Rectal smooth muscle tissue (tissue), 1 donor: ENCODE results near the gene MTHFSD.

Source experiments
- H3K27ac ChIP-seq: one replicate; pipeline ENCODE4 v1.7.0; 2013; ENCODE audit warnings: low read depth, low read length, inconsistent platforms
- H3K27me3 ChIP-seq: one replicate; pipeline ENCODE4 v1.7.0; 2013; ENCODE audit warnings: low read length; ENCODE audit not compliant: control insufficient read depth, insufficient read depth
- H3K36me3 ChIP-seq: one replicate; pipeline ENCODE4 v1.7.0; 2013; ENCODE audit warnings: low read length; ENCODE audit not compliant: control insufficient read depth, insufficient read depth
- H3K4me1 ChIP-seq: one replicate; pipeline ENCODE4 v1.7.0; 2013; ENCODE audit warnings: low read length; ENCODE audit not compliant: control insufficient read depth, insufficient read depth
- H3K4me3 ChIP-seq: one replicate; pipeline ENCODE4 v1.7.0; 2013; ENCODE audit warnings: low read length
- H3K9ac ChIP-seq: one replicate; pipeline ENCODE4 v1.7.0; 2013; ENCODE audit warnings: low read length

The MTHFSD gene

DNA sequence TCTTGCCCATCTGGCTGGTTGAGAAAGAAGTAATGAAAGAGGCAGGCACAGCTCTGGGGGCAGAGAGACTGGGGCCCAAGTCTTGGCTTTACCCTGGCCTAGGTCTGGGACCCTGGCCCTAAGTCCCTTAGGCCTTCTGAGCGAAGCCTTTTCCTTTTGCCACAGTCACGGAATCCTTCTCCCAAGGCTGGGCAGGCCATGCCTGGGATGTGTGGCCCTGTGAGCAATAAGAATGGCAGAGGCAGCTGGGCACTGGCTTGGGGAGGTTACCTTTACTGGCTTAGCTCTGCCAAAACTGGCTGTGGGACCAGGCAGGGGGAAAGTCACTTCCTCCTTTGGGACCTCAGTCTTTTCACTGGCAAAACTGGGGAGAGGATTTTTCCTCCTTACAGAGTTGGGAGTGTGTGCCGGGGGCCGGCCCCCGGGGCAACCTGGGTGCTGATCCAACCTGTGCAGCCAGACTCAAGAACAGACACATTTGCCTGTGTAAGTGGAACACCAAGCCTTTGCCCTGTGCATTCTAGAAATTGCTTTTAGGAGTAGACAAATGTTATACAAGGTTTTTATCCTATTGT lies 31.8 kb downstream of the MTHFSD start:
- Histone ChIP-seq H3K4me1 (peaks cover 6% of the 10 kb centered on the region), H3K27me3 (peaks cover 4% of the 10 kb centered on the region), H3K4me3 (no peak overlapping the region), H3K27ac (no peak overlapping the region), H3K36me3 (no peaks in the 10 kb centered on the region), H3K9ac (no peak overlapping the region)

DNA sequence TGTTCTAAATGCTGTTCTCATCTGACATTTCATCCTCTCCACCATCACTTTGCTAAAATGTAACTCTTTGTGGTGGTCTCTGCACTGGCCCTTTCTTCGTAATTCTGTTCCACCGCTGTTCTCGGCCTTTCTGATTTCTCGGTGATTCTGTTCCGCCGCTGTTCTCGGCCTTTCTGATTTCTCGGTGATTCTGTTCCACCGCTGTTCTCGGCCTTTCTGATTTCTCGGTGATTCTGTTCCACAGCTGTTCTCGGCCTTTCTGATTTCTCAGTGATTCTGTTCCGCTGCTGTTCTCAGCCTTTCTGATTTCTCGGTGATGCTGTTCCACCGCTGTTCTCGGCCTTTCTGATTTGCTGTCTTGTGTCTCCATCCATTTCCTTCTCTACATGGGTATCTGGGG lies 32.4 kb downstream of the MTHFSD start:
- Histone ChIP-seq H3K4me3 (no peak overlapping the region), H3K4me1 (peaks cover 11% of the 10 kb centered on the region)

DNA sequence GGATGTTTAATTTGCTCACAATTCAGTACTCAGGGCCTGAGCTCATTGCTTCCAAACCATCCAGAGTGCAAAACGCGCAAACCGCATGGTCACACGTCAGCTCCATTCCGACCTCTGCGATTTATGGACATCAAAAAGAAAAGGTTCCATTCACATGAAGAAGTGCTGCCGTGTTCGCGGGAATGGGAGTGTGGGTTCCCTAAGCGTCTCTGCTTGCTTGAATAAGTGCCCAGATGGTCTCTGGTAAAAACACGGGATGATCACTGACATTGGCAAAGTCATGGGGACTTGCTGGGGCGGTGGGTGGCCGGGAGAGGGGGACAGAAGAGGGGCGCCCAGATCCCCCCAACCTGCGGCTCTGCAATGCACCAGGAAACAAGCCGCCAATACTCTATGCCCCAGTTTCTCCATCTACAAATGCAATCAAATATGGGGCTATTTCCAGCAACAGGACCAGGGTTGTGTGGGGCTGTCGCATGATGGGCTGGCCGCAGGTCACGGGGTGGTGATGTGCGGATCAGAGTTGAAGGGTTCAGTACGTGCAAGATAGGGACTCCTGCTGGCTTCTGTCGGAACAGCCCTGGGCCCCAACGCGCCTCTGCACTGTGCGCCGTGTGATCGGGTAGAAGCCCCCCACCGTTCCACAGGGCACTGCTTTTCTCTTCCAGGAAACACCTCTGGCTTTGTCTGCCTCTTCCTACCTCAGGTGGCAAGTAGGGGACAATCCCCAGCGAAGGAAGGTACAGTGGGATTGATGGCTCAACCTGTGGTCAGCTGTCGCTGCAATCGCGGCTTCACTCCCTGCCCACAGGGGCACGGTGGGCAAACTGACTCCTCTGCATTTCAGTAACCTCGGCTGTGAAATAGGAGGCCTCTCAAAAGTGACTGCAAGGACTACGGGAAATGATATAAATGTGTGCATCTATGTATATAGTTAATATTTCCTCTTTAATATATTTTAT lies 33.5 kb downstream of the MTHFSD start:
- H3K27me3 ChIP-seq: peaks cover 4% of the 10 kb centered on the region
- H3K4me1 ChIP-seq: peaks cover 14% of the 10 kb centered on the region
- no peak overlapping the region for H3K27ac ChIP-seq

More for the DNA sequence above, 32.4 kb downstream of the MTHFSD start:
- H3K27me3 ChIP-seq: peaks cover 4% of the 10 kb centered on the region
- H3K27ac ChIP-seq: no peak overlapping the region
- no peak overlapping the region for H3K9ac ChIP-seq
- no peaks in the 10 kb centered on the region for H3K36me3 ChIP-seq

DNA sequence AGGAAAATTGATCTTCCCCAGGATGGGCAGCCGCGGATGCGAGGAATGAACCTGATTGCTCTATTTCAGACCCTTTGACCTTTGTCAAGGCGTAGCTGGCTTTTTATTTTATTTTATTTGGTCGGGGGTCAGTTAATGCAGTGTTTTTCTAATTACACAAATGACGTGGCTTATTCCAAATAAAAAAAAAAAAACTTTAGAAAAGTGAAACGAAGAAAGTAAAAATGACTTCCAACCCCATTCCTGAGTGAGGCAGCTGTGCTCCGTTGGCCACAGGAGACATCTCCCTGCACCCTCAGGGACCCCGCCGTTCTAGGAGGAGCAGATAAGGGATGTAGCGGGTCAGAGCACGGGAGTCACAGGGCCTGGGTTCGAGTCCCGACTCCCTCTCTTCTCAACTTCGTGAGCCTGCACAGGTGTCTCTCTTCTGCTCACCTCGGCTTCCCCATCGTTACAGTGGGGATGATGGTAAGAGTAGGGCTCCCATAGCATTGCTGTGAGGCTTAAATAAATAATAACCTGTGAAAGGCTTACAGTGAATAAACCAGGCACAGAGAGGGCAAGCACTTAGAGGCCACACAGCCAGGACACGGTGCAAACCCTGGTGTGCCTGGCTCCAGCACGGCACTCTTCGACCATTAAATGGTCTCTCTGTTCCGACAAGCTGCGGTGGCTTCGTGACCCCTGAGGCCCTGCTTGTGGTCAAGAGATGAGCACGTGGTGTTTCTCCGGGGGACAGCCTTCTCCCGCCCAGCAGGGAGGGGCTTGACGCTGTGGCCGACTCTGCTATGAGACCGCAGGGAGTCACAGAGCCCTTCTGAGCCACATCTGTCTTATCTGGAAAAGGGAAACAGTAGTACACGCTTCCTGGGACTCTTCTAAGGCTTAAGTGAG lies 34.5 kb downstream of the MTHFSD start:
- Histone ChIP-seq H3K9ac (no peak overlapping the region), H3K4me3 (no peak overlapping the region), H3K27ac (no peak overlapping the region), H3K36me3 (no peaks in the 10 kb centered on the region), H3K27me3 (peaks cover 4% of the 10 kb centered on the region), H3K4me1 (peaks cover 14% of the 10 kb centered on the region)

More for the DNA sequence above, 33.5 kb downstream of the MTHFSD start:
- H3K36me3 ChIP-seq: no peaks in the 10 kb centered on the region
- no peak overlapping the region for H3K4me3 ChIP-seq
- no peak overlapping the region for H3K9ac ChIP-seq

DNA sequence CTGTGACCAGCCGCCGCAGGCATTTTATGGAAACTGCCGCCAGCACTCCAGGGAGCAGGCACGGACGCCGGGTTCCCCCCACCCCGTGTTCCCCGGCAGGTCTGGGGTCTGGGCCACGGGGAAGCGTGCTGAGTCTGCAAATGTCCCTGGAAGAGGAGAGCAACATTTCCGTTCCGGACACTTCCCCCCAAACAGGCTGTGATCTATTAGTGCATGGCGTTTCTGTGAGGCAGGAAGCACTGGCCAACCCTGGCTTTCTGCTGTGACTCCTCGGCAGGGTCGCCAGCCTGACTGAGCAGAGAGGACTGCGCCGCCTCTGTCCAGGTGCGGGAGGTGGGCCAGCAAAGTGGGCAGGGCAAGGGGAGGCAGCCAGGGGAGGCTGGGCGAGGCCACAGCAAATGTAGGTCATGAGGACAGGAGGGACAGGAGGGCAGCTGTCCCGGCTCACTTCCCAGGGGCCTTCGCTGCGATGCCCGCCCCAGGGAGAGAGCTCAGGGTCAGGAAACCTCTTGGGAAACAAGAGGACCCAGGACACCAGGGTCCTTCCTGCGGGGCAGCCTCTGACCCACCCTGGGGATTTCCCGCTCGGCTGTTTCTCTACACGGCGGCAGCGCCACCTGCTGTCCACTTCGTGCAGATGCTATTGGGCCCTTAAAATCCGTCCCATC lies 35.3 kb downstream of the MTHFSD start:
- H3K9ac ChIP-seq: no peak overlapping the region
- H3K27ac ChIP-seq: peak overlapping the region; percentile 2
- H3K4me1 ChIP-seq: peaks cover 14% of the 10 kb centered on the region
- peaks cover 3% of the 10 kb centered on the region for H3K36me3 ChIP-seq
- H3K4me3 ChIP-seq: peak overlapping the region; percentile 26
- peaks cover 4% of the 10 kb centered on the region for H3K27me3 ChIP-seq

DNA sequence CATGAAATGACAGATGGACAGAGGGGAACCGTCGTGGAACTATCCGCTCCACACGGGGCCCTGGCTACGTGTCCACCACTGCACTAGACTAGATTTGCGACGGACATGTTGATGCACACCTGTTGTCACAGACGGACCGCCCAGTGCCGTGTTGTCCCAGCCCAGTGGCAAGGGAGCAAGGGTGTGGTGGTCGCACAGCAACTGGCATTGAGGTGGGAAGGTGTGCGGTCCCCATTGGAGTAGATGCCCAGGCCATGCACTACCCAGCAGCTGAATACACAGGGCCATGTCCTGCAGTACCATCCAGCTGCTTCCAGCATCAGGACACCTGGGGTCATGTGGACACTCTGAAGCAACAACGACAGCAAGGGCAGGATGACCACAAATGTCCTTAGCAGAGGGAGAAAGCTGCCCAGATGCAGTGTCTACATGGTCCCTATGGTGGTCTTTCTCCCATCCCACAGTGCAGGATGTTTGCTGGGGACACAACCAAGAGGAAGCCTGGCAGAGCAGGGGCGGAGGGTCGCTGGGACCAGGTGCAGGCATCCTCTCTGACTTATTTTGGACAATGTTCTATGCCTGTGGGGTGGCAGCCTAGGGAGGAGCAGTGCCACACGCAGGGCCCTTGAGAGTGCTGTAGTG lies 35.9 kb downstream of the MTHFSD start:
- peaks cover 4% of the 10 kb centered on the region for H3K27me3 ChIP-seq
- no peak overlapping the region for H3K27ac ChIP-seq
- no peak overlapping the region for H3K4me3 ChIP-seq
- no peak overlapping the region for H3K9ac ChIP-seq
- peaks cover 14% of the 10 kb centered on the region for H3K4me1 ChIP-seq
- peaks cover 3% of the 10 kb centered on the region for H3K36me3 ChIP-seq

DNA sequence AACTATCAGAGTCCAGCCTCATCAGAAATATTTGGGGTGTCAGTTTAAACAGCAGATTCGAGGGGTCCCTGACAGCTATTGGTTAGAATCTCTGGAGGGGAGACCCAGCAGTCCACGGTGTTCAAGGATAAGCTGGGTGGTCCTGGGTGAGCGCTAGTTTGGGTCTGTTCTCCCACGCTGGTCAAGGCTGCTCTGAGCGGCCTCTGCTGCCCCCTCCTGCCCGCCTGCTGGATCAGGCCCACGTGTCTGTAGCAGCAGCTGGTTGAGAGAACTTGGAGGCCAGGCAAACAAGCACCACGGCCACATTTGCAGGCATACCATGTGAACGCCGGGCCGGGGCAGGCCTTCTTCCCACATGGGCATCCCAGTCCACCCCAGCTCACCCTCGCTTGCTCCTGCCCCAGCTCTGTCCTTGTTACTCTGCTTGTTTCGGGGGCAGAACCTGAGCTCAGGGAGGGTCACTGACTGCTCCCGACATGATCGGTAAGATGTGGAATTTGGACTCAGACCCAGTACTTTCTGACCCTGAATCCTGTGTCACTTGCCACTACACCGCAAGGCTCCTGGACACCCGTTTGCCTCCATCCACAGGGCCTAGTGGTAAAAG lies 37.3 kb downstream of the MTHFSD start:
- peak overlapping the region; percentile 95 for H3K27ac ChIP-seq
- H3K4me1 ChIP-seq: peaks cover 14% of the 10 kb centered on the region
- H3K4me3 ChIP-seq: peak overlapping the region; percentile 80

DNA sequence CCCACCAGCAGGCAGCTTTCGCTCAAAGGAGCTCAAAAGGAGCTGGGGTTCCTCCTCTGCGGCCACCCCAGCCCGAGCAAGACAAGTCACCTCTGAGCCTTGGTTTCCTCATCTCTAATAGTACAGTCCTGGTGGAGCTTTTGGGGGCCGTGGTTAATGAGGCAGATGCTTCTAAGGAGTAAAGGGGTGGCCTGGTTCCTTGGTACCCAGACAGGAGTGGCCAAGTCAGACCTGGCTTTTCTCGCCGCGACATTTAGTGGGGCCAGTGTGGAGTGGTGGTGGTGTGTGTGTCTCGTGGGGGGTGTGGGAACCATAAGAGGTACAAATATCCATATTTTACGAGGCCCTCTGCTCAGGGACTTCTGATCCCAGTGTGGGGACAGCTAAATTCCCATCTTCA lies 38.0 kb downstream of the MTHFSD start:
- Histone ChIP-seq H3K27ac (peak overlapping the region; percentile 95), H3K9ac (no peak overlapping the region), H3K4me1 (peaks cover 14% of the 10 kb centered on the region), H3K36me3 (peaks cover 6% of the 10 kb centered on the region), H3K4me3 (peak overlapping the region; percentile 80), H3K27me3 (peaks cover 3% of the 10 kb centered on the region)

More for the DNA sequence above, 37.3 kb downstream of the MTHFSD start:
- H3K9ac ChIP-seq: no peak overlapping the region
- peaks cover 1% of the 10 kb centered on the region for H3K27me3 ChIP-seq
- H3K36me3 ChIP-seq: peaks cover 6% of the 10 kb centered on the region

DNA sequence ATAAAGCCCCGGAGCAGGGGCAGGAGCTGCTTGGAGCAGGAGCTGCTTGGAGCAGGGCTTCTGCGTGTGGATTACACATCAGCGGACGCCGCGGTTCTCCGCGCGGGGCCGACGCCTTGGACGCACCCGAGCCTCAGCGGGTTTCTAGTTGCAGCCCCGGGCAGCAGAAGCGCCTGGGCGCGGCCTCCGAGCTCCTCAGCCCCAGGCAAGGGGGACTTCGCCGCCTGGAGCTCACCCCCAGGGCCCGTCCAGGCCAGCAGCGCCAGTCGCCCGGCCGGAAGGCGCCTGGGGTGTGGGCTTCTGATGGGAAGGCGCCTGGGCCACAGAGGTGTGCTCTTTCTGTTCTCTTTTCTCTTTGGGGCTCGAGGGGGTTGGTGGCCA lies 38.4 kb downstream of the MTHFSD start:
- Histone ChIP-seq H3K27me3 (peaks cover 3% of the 10 kb centered on the region), H3K9ac (no peak overlapping the region), H3K4me3 (peak overlapping the region; percentile 80), H3K36me3 (peaks cover 6% of the 10 kb centered on the region), H3K27ac (peak overlapping the region; percentile 95), H3K4me1 (peaks cover 14% of the 10 kb centered on the region)

DNA sequence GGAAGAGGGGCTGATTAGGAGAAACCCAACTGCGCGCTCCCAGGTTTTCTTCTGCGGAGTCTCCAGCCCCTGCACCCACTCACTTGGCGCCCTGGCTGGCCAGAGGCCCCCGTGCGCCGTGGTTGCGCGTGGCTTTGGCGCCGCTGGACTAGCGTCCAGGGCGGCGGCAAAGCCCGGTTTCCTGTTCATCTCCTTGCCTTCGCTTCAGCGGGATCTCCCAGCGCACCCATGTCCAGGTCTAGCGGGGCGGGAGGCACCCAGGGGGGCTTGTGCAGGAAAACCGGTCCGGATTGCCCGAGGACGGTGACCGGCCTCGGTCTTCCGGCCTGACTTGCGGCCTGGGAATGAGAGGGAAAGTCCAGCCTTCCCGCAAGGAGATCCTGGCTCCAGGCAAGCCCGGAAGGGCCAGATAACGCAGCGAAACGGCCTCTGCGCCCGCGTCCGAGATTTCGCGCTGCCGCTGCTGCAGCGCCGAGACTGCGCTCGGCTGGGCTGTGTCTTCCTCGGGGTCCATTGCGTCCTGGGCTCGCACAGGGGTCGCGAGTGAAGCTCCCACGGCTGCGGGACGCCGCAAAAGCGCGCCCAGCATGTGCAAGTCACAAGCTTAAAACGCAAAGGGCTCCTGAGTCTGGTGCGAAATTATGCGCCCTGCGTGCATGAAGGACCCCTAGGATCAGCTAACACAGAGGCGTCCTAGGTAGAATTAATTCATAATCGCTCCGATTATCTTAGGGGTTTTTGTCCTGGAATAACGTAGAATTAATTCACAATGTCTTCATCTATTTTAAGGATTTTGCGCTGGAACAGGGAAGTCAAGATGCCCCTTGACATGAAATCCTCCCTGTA lies 39.0 kb downstream of the MTHFSD start:
- H3K27ac ChIP-seq: peak overlapping the region; percentile 95
- H3K4me1 ChIP-seq: peaks cover 14% of the 10 kb centered on the region
- peak overlapping the region; percentile 80 for H3K4me3 ChIP-seq
- peaks cover 3% of the 10 kb centered on the region for H3K27me3 ChIP-seq
- H3K9ac ChIP-seq: peak overlapping the region; percentile 60
- peaks cover 6% of the 10 kb centered on the region for H3K36me3 ChIP-seq
